ENCODE data around the gene TRPM8.
"Not testable (repeated sequence)": the region's sequence is repeated elsewhere in the genome, so short reads cannot be mapped to it uniquely, and the experiment has no call there.

TRPM8 gene

DNA sequence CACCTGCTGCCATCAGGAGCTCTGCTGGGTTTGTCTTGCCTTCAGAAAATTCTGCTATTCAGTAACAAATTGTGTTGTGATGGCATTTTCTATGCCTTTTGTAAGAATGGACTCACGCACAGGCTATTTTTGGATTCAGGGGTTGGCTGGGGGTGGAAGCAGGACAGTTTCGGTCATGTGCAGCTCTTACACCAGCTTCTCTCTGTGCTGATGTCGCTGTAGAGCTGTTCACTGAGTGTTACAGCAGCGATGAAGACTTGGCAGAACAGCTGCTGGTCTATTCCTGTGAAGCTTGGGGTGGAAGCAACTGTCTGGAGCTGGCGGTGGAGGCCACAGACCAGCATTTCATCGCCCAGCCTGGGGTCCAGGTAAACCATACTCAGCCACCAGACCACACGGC, 49.2 kb downstream of the TRPM8 start:
- no peak for TF ChIP-seq EZH2 (IDR thresholded peaks at IDR 0.05; ENCODE audit: borderline replicate concordance, low read depth, low read length, severe bottlenecking)
- TF ChIP-seq, protein P1, sequence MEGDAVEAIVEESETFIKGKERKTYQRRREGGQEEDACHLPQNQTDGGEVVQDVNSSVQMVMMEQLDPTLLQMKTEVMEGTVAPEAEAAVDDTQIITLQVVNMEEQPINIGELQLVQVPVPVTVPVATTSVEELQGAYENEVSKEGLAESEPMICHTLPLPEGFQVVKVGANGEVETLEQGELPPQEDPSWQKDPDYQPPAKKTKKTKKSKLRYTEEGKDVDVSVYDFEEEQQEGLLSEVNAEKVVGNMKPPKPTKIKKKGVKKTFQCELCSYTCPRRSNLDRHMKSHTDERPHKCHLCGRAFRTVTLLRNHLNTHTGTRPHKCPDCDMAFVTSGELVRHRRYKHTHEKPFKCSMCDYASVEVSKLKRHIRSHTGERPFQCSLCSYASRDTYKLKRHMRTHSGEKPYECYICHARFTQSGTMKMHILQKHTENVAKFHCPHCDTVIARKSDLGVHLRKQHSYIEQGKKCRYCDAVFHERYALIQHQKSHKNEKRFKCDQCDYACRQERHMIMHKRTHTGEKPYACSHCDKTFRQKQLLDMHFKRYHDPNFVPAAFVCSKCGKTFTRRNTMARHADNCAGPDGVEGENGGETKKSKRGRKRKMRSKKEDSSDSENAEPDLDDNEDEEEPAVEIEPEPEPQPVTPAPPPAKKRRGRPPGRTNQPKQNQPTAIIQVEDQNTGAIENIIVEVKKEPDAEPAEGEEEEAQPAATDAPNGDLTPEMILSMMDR (IDR thresholded peaks at IDR 0.05; ENCODE audit: borderline replicate concordance, extremely low read depth, low read length, poor library complexity, severe bottlenecking): no peak

GRCh38 chr2:233967164-233967563, 50.0 kb downstream of the TRPM8 start:
- Histone ChIP-seq H3K36me3 (ENCODE audit: insufficient read depth, low read length) (no peaks in the 10 kb centered on the region), H2AFZ (ENCODE audit: low read depth, low read length) (no peak overlapping the region), H3K4me1 (ENCODE audit: insufficient read depth, low read length) (peaks cover 8% of the 10 kb centered on the region), H3K27me3 (ENCODE audit: insufficient read depth, low read length, poor library complexity) (no peaks in the 10 kb centered on the region), H3K4me3 (ENCODE audit: low read depth in 1 of 2, low read length in 2 of 2) (no peak overlapping the region), H3K79me2 (ENCODE audit: insufficient read depth, low read length) (no peaks in the 10 kb centered on the region), H3K27ac (ENCODE audit: low read length) (no peak overlapping the region), H3K9me3 (ENCODE audit: insufficient read depth, low read length, severe bottlenecking) (no peaks in the 10 kb centered on the region), H4K20me1 (ENCODE audit: insufficient read depth, low read length) (no peaks in the 10 kb centered on the region), H3K4me2 (ENCODE audit: insufficient read depth, low read length) (no peak overlapping the region), H3K9ac (ENCODE audit: low read depth, low read length) (no peak overlapping the region)
- TF ChIP-seq, protein P1 (IDR thresholded peaks at IDR 0.05; ENCODE audit: borderline replicate concordance, extremely low read depth, low read length, poor library complexity, severe bottlenecking): no peak
- no peak for TF ChIP-seq EZH2 (IDR thresholded peaks at IDR 0.05; ENCODE audit: borderline replicate concordance, low read depth, low read length, severe bottlenecking)
- ATAC-seq (ENCODE audit: insufficient read depth, low read depth) (peak; percentile 49), DNase-seq (no peak)

More for the DNA sequence above, 49.2 kb downstream of the TRPM8 start:
- Histone ChIP-seq H3K27me3 (ENCODE audit: insufficient read depth, low read length, poor library complexity) (no peaks in the 10 kb centered on the region), H3K27ac (ENCODE audit: low read length) (no peak overlapping the region), H3K79me2 (ENCODE audit: insufficient read depth, low read length) (no peaks in the 10 kb centered on the region), H4K20me1 (ENCODE audit: insufficient read depth, low read length) (no peaks in the 10 kb centered on the region), H3K9ac (ENCODE audit: low read depth, low read length) (no peak overlapping the region), H3K9me3 (ENCODE audit: insufficient read depth, low read length, severe bottlenecking) (no peaks in the 10 kb centered on the region), H3K4me2 (ENCODE audit: insufficient read depth, low read length) (no peak overlapping the region), H2AFZ (ENCODE audit: low read depth, low read length) (no peak overlapping the region), H3K36me3 (ENCODE audit: insufficient read depth, low read length) (no peaks in the 10 kb centered on the region), H3K4me1 (ENCODE audit: insufficient read depth, low read length) (peaks cover 8% of the 10 kb centered on the region), H3K4me3 (ENCODE audit: low read depth in 1 of 2, low read length in 2 of 2) (no peak overlapping the region)
- DNase-seq (no peak), ATAC-seq (ENCODE audit: insufficient read depth, low read depth) (no peak)

GRCh38 chr2:233968556-233968955, 51.4 kb downstream of the TRPM8 start:
- H3K4me1 ChIP-seq (ENCODE audit: insufficient read depth, low read length): peaks cover 8% of the 10 kb centered on the region
- no peaks in the 10 kb centered on the region for H3K9me3 ChIP-seq (ENCODE audit: insufficient read depth, low read length, severe bottlenecking)
- no peak overlapping the region for H3K4me3 ChIP-seq (ENCODE audit: low read depth in 1 of 2, low read length in 2 of 2)
- H4K20me1 ChIP-seq (ENCODE audit: insufficient read depth, low read length): no peaks in the 10 kb centered on the region
- TF ChIP-seq EZH2 (IDR thresholded peaks at IDR 0.05; ENCODE audit: borderline replicate concordance, low read depth, low read length, severe bottlenecking): no peak
- TF ChIP-seq, protein P1 (IDR thresholded peaks at IDR 0.05; ENCODE audit: borderline replicate concordance, extremely low read depth, low read length, poor library complexity, severe bottlenecking): no peak
- peak; percentile 54 for DNase-seq
- H3K79me2 ChIP-seq (ENCODE audit: insufficient read depth, low read length): no peaks in the 10 kb centered on the region
- no peak overlapping the region for H3K9ac ChIP-seq (ENCODE audit: low read depth, low read length)
- no peak overlapping the region for H3K27ac ChIP-seq (ENCODE audit: low read length)
- H3K36me3 ChIP-seq (ENCODE audit: insufficient read depth, low read length): no peaks in the 10 kb centered on the region
- H3K4me2 ChIP-seq (ENCODE audit: insufficient read depth, low read length): no peak overlapping the region
- H2AFZ ChIP-seq (ENCODE audit: low read depth, low read length): no peak overlapping the region
- no peaks in the 10 kb centered on the region for H3K27me3 ChIP-seq (ENCODE audit: insufficient read depth, low read length, poor library complexity)
- peak; percentile 94 for ATAC-seq (ENCODE audit: insufficient read depth, low read depth)

DNA sequence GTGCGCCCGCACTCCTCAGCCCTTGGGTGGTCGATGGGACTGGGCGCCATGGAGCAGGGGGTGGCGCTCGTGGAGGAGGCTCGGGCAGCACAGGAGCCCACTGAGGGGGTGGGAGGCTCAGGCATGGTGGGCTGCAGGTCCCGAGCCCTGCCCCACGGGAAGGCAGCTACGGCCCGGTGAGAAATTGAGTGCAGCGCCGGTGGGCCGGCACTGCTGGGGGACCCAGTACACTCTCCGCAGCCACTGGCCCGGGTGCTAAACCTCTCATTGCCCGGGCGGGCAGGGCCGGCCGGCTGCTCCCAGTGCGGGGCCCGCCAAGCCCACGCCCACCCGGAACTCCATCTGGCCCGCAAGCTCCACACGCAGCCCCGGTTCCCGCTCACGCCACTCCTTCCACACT, 55.3 kb downstream of the TRPM8 start:
- not testable (repeated sequence) for H2AFZ ChIP-seq (ENCODE audit: low read depth, low read length); H3K9me3 ChIP-seq (ENCODE audit: insufficient read depth, low read length, severe bottlenecking); H3K4me2 ChIP-seq (ENCODE audit: insufficient read depth, low read length); DNase-seq; H3K27me3 ChIP-seq (ENCODE audit: insufficient read depth, low read length, poor library complexity); H3K4me3 ChIP-seq (ENCODE audit: low read depth in 1 of 2, low read length in 2 of 2); H3K79me2 ChIP-seq (ENCODE audit: insufficient read depth, low read length); H3K9ac ChIP-seq (ENCODE audit: low read depth, low read length); H3K36me3 ChIP-seq (ENCODE audit: insufficient read depth, low read length); ATAC-seq (ENCODE audit: insufficient read depth, low read depth); H4K20me1 ChIP-seq (ENCODE audit: insufficient read depth, low read length); H3K4me1 ChIP-seq (ENCODE audit: insufficient read depth, low read length); H3K27ac ChIP-seq (ENCODE audit: low read length)

All from DND-41 (cell line).